CD8-positive, alpha-beta memory T cell (primary cell): ENCODE measurements around the gene ZNF652. TPM values are rescaled to one million over a fixed set of nuclear protein-coding genes. Genes with fewer than 3 reads are reported as not detected.
A peak's percentile ranks its signal among the peaks of the same experiment; 100 is the strongest.

Experiments used
- CTCF ChIA-PET: fragments of 350-600 bp; sonication (Branson Sonifier 250); formaldehyde crosslinking; loops from one replicate; lab custom pipeline; 2021; ENCODE audit warnings: antibody characterized with exemption; lab: Charles Lee
- POLR2A ChIA-PET: fragments of 350-600 bp; sonication (Branson Sonifier 250); formaldehyde crosslinking; loops from one replicate; lab custom pipeline; 2021; ENCODE audit warnings: antibody characterized with exemption; lab: Charles Lee
- DNase-seq, 5 donors: peaks; one replicate each; pipeline versions ENCODE4 v3.0.0 to v3.0.0-alpha.2; 2020 to 2022; ENCODE audit warnings: mixed read lengths in 1 of 5
- H3K27ac ChIP-seq: one replicate; pipeline ENCODE4 v1.7.0; 2013; ENCODE audit warnings: low read depth, mild to moderate bottlenecking, low read length, moderate library complexity
- H3K27me3 ChIP-seq: 2 replicates; pipeline ENCODE4 v1.7.0; 2013; ENCODE audit warnings: low read length, mild to moderate bottlenecking; ENCODE audit not compliant: insufficient read depth, poor library complexity, severe bottlenecking
- H3K36me3 ChIP-seq: 2 replicates; pipeline ENCODE4 v1.7.0; 2013; ENCODE audit warnings: mild to moderate bottlenecking, low read length, moderate library complexity; ENCODE audit not compliant: insufficient read depth
- H3K4me1 ChIP-seq: 2 replicates; pipeline ENCODE4 v1.7.0; 2013; ENCODE audit warnings: mild to moderate bottlenecking, low read length, moderate library complexity; ENCODE audit not compliant: insufficient read depth
- H3K4me3 ChIP-seq: 2 replicates; pipeline ENCODE4 v1.7.0; 2013; ENCODE audit warnings: mild to moderate bottlenecking, low read length
- H3K9me3 ChIP-seq: 2 replicates; pipeline ENCODE4 v1.7.0; 2013; ENCODE audit warnings: mild to moderate bottlenecking, low read length
- H3K27ac Mint-ChIP-seq, 8 donors: one replicate each; pipeline ENCODE4 v1.8.0; 2020 to 2021; ENCODE audit warnings: mixed read lengths in 8 of 8, mild to moderate bottlenecking in 6 of 8, inconsistent platforms in 3 of 8, moderate library complexity in 3 of 8
- H3K27me3 Mint-ChIP-seq, 2 donors: one replicate each; pipeline ENCODE4 v1.8.0; 2020 to 2021; ENCODE audit warnings: mixed read lengths in 2 of 2, mild to moderate bottlenecking in 1 of 2, moderate library complexity in 1 of 2
- H3K36me3 Mint-ChIP-seq, 3 donors: one replicate each; pipeline ENCODE4 v1.8.0; 2020 to 2021; ENCODE audit warnings: mixed read lengths in 3 of 3, inconsistent platforms in 1 of 3, mild to moderate bottlenecking in 1 of 3
- H3K4me1 Mint-ChIP-seq, 3 donors: one replicate each; pipeline ENCODE4 v1.8.0; 2020 to 2021; ENCODE audit warnings: mixed read lengths in 3 of 3, inconsistent platforms in 1 of 3, mild to moderate bottlenecking in 1 of 3
- H3K4me3 Mint-ChIP-seq, 7 donors: one replicate each; pipeline ENCODE4 v1.8.0; 2020 to 2021; ENCODE audit warnings: mixed read lengths in 7 of 7, mild to moderate bottlenecking in 6 of 7, moderate library complexity in 4 of 7, inconsistent platforms in 2 of 7
- H3K9me3 Mint-ChIP-seq, 5 donors: one replicate each; pipeline ENCODE4 v1.8.0; 2020 to 2022; ENCODE audit warnings: mixed read lengths in 5 of 5, mild to moderate bottlenecking in 3 of 5, moderate library complexity in 2 of 5, inconsistent platforms in 1 of 5
- polyA plus RNA-seq: library from polyadenylated mRNA; unstranded; fragments of 300-500 nt; fragmentation: Illumina TruSeq; gene quantifications from one replicate; pipeline ENCODE4 v1.2.3, GENCODE V29; 2021
- total RNA-seq, 2 experiments: library from RNA; stranded (reverse); gene quantifications; one replicate each; pipeline ENCODE4 v1.2.3, GENCODE V29; 2021

ZNF652 gene
- total and polyA plus RNA-seq, 3 experiments from 2014 or later: 11.5 to 27.7 (median 11.9) TPM

DNA sequence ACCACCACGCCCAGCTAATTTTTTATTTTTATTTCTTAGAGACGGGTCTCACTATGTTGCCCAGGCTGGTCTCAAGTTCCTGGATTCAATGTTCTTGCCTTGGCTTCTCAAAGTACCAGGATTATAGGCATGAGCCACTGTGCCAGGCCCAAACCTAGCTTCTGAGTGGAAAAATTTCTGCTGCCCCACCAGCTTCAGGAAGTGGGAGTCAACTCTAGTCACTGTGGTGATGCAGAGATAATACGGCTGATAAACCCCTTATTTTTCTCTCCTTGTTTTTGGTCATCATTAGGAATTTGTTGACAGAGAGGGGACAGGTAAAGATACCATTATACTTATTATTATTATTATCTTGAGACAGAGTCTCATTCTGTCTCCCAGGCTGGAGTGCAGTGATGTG lies 103.7 kb downstream of the ZNF652 start:
- H3K36me3 Mint-ChIP-seq: no peaks in the 10 kb centered on the region
- peaks cover 10% of the 10 kb centered on the region for H3K4me1 ChIP-seq
- H3K4me3 Mint-ChIP-seq: peak overlapping the region in 2 of 7 donors; percentile 51 to 85
- ChIA-PET CTCF (interaction anchor here (1.0 to 1.2 kb wide), 2 partner anchors 29 to 31 kb away, joined by 3 read pairs; no protein-coding TSS in a partner anchor), POLR2A (interaction anchor here (0.6 kb wide), 1 partner anchor 1146 kb away, joined by 3 read pairs; no protein-coding TSS in a partner anchor)
- no peaks in the 10 kb centered on the region for H3K9me3 Mint-ChIP-seq
- peaks cover 0 to 2% of the 10 kb centered on the region in 2 donors for H3K27me3 Mint-ChIP-seq
- peaks cover under 1% of the 10 kb centered on the region for H3K27me3 ChIP-seq
- no peaks in the 10 kb centered on the region for H3K36me3 ChIP-seq
- H3K9me3 ChIP-seq: no peaks in the 10 kb centered on the region
- H3K4me3 ChIP-seq: no peak overlapping the region
- no peak overlapping the region for H3K27ac ChIP-seq
- H3K27ac Mint-ChIP-seq: peak overlapping the region in 1 of 8 donors; percentile 36
- H3K4me1 Mint-ChIP-seq: peaks cover 8 to 14% (median 10%) of the 10 kb centered on the region in 3 donors
- no peak for DNase-seq

DNA sequence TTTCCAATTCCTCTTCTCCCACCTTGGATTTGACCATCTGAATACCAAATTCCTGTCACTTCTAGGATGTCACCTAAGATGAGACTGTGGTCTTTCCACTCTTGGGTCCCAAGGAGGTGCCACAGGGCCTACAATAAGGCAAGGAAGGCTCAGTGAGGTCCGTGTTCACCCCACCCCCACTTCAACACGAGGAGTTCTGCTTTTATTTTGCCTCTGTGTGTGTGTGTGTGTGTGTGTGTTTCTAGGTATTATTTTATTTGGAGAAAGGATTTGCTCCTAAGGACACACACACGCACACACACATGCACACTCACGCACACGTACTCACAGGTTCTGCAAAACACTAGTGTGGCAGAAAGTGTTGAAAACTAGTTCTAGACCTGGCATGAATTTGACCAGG lies 106.9 kb downstream of the ZNF652 start:
- DNase-seq: no peak
- H3K27me3 ChIP-seq: no peaks in the 10 kb centered on the region
- ChIA-PET CTCF (no interaction called here), POLR2A (no interaction called here)
- no peak overlapping the region for H3K4me3 ChIP-seq
- no peaks in the 10 kb centered on the region for H3K9me3 ChIP-seq
- H3K36me3 ChIP-seq: no peaks in the 10 kb centered on the region
- Mint-ChIP-seq H3K36me3 (peaks cover 0 to 2% (median 0%) of the 10 kb centered on the region in 3 donors), H3K4me1 (peaks cover 0 to 5% (median 0%) of the 10 kb centered on the region in 3 donors), H3K27ac (no peak overlapping the region), H3K4me3 (no peak overlapping the region), H3K9me3 (no peaks in the 10 kb centered on the region), H3K27me3 (peaks cover 0 to 1% of the 10 kb centered on the region in 2 donors)
- H3K4me1 ChIP-seq: peaks cover 4% of the 10 kb centered on the region
- no peak overlapping the region for H3K27ac ChIP-seq

DNA sequence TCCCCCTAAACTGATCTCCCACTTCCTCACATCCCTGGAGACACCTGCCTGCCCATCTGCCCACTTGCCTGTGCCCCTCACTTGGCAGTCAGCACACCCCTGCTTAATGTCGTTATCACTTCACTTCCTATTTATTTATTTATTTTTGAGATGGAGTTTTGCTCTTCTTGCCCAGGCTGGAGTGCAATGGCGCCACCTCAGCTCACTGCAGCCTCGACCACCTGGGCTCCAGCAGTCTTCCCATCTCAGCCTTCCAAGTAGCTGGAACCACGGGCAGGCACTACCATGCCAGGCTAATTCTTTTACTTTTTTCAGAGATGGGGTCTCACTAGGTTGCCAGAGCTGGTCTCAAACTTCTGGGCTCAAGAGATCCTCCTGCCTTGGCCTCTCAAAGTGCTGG lies 108.0 kb downstream of the ZNF652 start:
- no peaks in the 10 kb centered on the region for H3K9me3 ChIP-seq
- Mint-ChIP-seq H3K27ac (peak overlapping the region in 1 of 8 donors; percentile 68), H3K4me3 (no peak overlapping the region), H3K36me3 (peaks cover 0 to 2% (median 0%) of the 10 kb centered on the region in 3 donors), H3K9me3 (no peaks in the 10 kb centered on the region), H3K4me1 (no peaks in the 10 kb centered on the region), H3K27me3 (peaks cover 0 to 6% of the 10 kb centered on the region in 2 donors)
- no peaks in the 10 kb centered on the region for H3K36me3 ChIP-seq
- ChIA-PET CTCF (no interaction called here), POLR2A (no interaction called here)
- H3K27ac ChIP-seq: no peak overlapping the region
- DNase-seq: no peak
- H3K4me1 ChIP-seq: no peaks in the 10 kb centered on the region
- no peak overlapping the region for H3K4me3 ChIP-seq
- no peaks in the 10 kb centered on the region for H3K27me3 ChIP-seq

DNA sequence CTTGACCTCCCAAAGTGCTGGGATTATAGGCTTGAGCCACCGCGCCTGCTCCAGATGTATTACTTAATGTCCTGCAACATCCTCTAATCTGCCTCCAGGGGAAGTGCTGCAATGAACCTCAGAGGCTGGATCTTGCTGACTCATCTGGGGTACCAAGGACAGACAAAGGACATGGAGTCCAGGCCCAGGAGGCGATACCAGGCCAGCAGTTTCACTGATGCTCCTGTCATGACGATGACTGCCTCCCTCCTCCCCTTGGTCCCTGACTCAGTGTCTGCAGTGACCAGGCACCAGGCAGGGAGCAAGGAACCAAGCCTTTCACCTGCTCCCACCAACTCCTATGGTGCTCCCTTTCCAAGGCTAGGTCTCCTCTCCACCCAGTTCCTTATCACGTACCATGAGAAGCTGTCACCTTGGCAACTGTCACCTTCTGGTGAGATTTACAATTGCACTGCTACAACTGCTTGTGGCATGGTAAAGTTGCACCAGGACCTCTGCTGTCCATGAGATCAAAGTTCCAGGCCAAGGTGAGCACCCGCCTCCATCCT lies 109.8 kb downstream of the ZNF652 start:
- POLR2A ChIA-PET: interaction anchor here (0.5 kb wide), 1 partner anchor 425 kb away, joined by 3 read pairs; no protein-coding TSS in a partner anchor

DNA sequence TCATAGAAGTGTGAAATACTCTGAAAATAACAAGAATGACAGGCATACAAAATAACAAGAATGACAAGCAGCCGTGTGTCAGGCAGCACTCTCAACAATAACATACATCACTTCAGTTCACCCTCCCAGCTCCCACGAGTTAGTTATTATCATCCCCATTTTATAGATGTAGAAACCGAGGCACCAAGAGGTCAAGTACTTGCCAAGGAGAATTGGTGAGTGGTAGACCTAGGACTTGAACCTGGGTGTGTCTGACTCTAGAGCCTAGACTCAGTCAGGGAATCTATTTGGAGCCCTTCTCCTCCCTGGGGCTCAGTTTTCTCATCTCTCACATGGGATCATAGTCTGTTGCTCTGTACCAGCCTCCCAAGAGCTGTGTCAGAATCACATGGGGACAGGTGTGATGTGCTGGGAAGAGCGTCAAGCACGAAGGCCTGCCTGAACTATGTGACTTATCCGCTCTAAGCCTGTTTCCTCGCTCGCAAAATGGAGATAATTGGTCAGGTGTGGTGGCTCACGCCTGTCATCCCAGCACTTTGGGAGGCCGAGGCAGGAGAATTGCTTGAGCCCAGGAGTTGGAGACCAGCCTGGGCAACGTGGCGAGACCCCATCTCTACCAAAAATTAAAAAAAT lies 112.0 kb downstream of the ZNF652 start:
- Mint-ChIP-seq H3K9me3 (no peaks in the 10 kb centered on the region), H3K36me3 (peaks cover 0 to 4% (median 0%) of the 10 kb centered on the region in 3 donors), H3K27me3 (peaks cover 9 to 13% of the 10 kb centered on the region in 2 donors), H3K27ac (peak overlapping the region in 1 of 8 donors; percentile 68), H3K4me1 (no peaks in the 10 kb centered on the region), H3K4me3 (no peak overlapping the region)
- Histone ChIP-seq H3K9me3 (no peaks in the 10 kb centered on the region), H3K4me3 (no peak overlapping the region), H3K27ac (no peak overlapping the region), H3K36me3 (no peaks in the 10 kb centered on the region), H3K4me1 (no peaks in the 10 kb centered on the region), H3K27me3 (no peaks in the 10 kb centered on the region)
- POLR2A ChIA-PET: no interaction called here
- CTCF ChIA-PET: no interaction called here
- no peak for DNase-seq

More for the DNA sequence above, 109.8 kb downstream of the ZNF652 start:
- H3K36me3 ChIP-seq: no peaks in the 10 kb centered on the region
- Mint-ChIP-seq H3K27ac (peak overlapping the region in 1 of 8 donors; percentile 38), H3K36me3 (peaks cover 0 to 4% (median 0%) of the 10 kb centered on the region in 3 donors), H3K9me3 (no peaks in the 10 kb centered on the region), H3K27me3 (peaks cover 0 to 9% of the 10 kb centered on the region in 2 donors), H3K4me3 (no peak overlapping the region), H3K4me1 (no peaks in the 10 kb centered on the region)
- no peak overlapping the region for H3K27ac ChIP-seq
- CTCF ChIA-PET: no interaction called here
- H3K4me3 ChIP-seq: no peak overlapping the region
- DNase-seq: no peak
- H3K4me1 ChIP-seq: no peaks in the 10 kb centered on the region
- H3K9me3 ChIP-seq: no peaks in the 10 kb centered on the region
- no peaks in the 10 kb centered on the region for H3K27me3 ChIP-seq

DNA sequence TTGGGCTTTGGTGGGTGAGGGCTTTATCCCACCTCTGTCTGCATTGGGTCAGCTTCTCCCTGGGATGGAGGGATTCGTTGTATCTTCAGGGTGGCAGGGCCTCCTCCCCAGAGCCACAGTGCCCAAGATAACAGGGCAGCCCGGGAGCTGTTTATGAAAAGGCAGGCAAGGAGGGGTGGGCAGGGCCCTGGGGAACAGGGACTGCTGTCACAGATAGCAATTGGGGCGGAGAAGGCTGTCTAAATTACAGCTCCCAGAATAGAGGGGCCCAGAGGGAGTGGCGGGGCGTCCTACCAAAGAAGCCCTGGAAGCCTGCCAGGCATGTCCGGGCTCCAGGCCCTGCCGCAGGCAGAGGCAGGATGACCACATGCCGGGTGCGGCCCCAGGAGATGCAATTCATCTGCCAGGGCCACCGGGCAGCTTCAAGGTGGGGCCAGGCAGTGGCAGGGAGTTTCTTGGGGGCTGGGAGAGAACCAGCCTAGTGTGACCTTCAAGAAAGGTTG lies 112.7 kb downstream of the ZNF652 start:
- Mint-ChIP-seq H3K27me3 (peaks cover 13 to 17% of the 10 kb centered on the region in 2 donors), H3K4me1 (no peaks in the 10 kb centered on the region), H3K4me3 (peak overlapping the region in 1 of 7 donors; percentile 18), H3K27ac (no peak overlapping the region), H3K36me3 (peaks cover 0 to 4% (median 0%) of the 10 kb centered on the region in 3 donors), H3K9me3 (no peaks in the 10 kb centered on the region)
- ChIA-PET POLR2A (no interaction called here), CTCF (no interaction called here)
- Histone ChIP-seq H3K36me3 (no peaks in the 10 kb centered on the region), H3K27me3 (no peaks in the 10 kb centered on the region), H3K4me1 (no peaks in the 10 kb centered on the region), H3K9me3 (no peaks in the 10 kb centered on the region), H3K4me3 (no peak overlapping the region), H3K27ac (no peak overlapping the region)
- DNase-seq: no peak

DNA sequence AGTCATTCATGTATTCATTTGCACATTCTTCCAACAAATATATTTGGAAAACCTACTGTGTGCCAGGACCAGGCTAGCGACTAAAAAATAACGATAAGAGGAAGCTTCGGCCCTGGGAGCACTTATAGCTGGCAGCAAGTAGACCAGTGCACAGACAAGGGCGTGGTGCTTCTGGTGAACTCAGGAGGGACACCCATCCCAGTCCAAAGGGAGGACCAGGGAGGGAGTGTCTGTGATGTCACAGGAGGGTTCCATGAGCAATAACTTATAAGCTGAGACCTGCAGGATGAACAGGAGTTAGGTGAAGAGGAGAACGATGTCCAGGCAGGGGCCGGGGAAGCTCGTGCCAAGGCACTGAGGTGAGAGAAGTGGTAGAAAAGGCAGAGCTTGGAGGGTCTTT lies 114.1 kb downstream of the ZNF652 start:
- Mint-ChIP-seq H3K9me3 (no peaks in the 10 kb centered on the region), H3K4me3 (no peak overlapping the region), H3K36me3 (peaks cover 0 to 4% (median 0%) of the 10 kb centered on the region in 3 donors), H3K27ac (no peak overlapping the region), H3K27me3 (peaks cover 13 to 17% of the 10 kb centered on the region in 2 donors), H3K4me1 (no peaks in the 10 kb centered on the region)
- no peak for DNase-seq
- H3K27ac ChIP-seq: no peak overlapping the region
- no peaks in the 10 kb centered on the region for H3K36me3 ChIP-seq
- H3K4me3 ChIP-seq: no peak overlapping the region
- POLR2A ChIA-PET: no interaction called here
- no peaks in the 10 kb centered on the region for H3K9me3 ChIP-seq
- CTCF ChIA-PET: interaction anchor here (1.1 to 1.2 kb wide), 2 partner anchors 21 to 68 kb away, joined by 3 to 5 read pairs; no protein-coding TSS in a partner anchor
- no peaks in the 10 kb centered on the region for H3K27me3 ChIP-seq
- no peaks in the 10 kb centered on the region for H3K4me1 ChIP-seq

DNA sequence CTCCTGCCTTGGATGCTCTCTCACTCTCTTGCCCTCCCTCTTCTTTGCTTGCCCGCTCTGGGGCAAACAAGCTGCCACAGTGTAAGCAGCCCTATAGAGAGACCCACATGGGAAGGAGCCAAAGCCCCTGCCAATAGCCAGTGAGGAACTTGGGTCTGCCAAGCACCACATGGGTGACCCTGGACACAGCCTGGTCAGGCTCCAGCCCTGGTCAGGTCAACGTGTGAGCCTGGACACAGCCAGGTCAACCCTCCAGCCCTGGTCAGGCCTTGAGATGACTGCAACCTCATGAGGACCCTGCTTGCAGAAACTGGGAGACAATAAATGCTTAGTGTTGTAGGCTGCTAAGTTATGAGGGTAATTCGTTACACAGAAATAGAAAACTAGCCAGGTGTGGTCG lies 117.2 kb downstream of the ZNF652 start:
- POLR2A ChIA-PET: no interaction called here
- Histone ChIP-seq H3K27me3 (no peaks in the 10 kb centered on the region), H3K9me3 (no peaks in the 10 kb centered on the region), H3K4me3 (no peak overlapping the region), H3K27ac (no peak overlapping the region), H3K36me3 (no peaks in the 10 kb centered on the region), H3K4me1 (no peaks in the 10 kb centered on the region)
- CTCF ChIA-PET: no interaction called here
- Mint-ChIP-seq H3K36me3 (peaks cover 0 to 2% (median 0%) of the 10 kb centered on the region in 3 donors), H3K4me1 (no peaks in the 10 kb centered on the region), H3K27ac (no peak overlapping the region), H3K27me3 (peaks cover 15 to 17% of the 10 kb centered on the region in 2 donors), H3K4me3 (no peak overlapping the region), H3K9me3 (no peaks in the 10 kb centered on the region)
- DNase-seq: no peak
